Lower lobe of right lung (tissue), 2 donors: ENCODE results near the gene FASTKD2. TPM values are rescaled to one million over a fixed set of nuclear protein-coding genes. Genes with fewer than 3 reads are reported as not detected.

Source experiments
- ATAC-seq, 2 donors: fragments of 200-7000 bp; cut with Tn5 transposase; one replicate each; pipeline ENCODE4 v1.9.1; 2020 to 2022; ENCODE audit warnings: mild to moderate bottlenecking in 2 of 2, moderate library complexity in 2 of 2
- DNase-seq: peaks from one replicate; pipeline ENCODE4 v3.0.0-alpha.2; 2020
- H3K27ac ChIP-seq: fragments of 200-600 bp; one replicate; pipeline ENCODE4 v1.8.0; 2022
- H3K27me3 ChIP-seq: fragments of 200-600 bp; one replicate; pipeline ENCODE4 v1.8.0; 2022; ENCODE audit warnings: low read depth
- H3K36me3 ChIP-seq: fragments of 200-600 bp; one replicate; pipeline ENCODE4 v1.8.0; 2022; ENCODE audit warnings: mild to moderate bottlenecking
- H3K4me1 ChIP-seq: fragments of 200-600 bp; one replicate; pipeline ENCODE4 v1.8.0; 2022
- H3K4me3 ChIP-seq: fragments of 200-600 bp; one replicate; pipeline ENCODE4 v1.8.0; 2022; ENCODE audit warnings: mild to moderate bottlenecking
- H3K9me3 ChIP-seq: fragments of 200-600 bp; one replicate; pipeline ENCODE4 v1.8.0; 2022
- CTCF ChIP-seq: fragments of 200-600 bp; IDR thresholded peaks from one replicate; pipeline ENCODE4 v1.8.0; 2022; ENCODE audit warnings: antibody characterized with exemption, mild to moderate bottlenecking
- intact Hi-C: fragments of 100-400 bp; cut with DNase I; formaldehyde crosslinking; loops from one replicate; pipeline ENCODE4 v1.11.0; 2022
- total RNA-seq: library from RNA; stranded (reverse); fragmentation: NEBNext Ultra II Directional; extraction: Animal tissue kit (Norgen Biotek cat#: 25700); gene quantifications from one replicate; pipeline ENCODE4 v1.2.1, GENCODE V29; 2021
- donor health status: DM: no; HTN: yes; CAD: no; lungs with severe emphysema.

FASTKD2 gene
- total RNA-seq, 1 donor from 2014 or later = 18.2 TPM

- H3K36me3 ChIP-seq = peaks cover 82% of the 10 kb centered on the region
- H3K27ac ChIP-seq = no peak overlapping the region
- intact Hi-C loops = no loop called here
- no peak for ATAC-seq
- no peak for TF ChIP-seq CTCF
- peaks cover 8% of the 10 kb centered on the region for H3K9me3 ChIP-seq
- no peaks in the 10 kb centered on the region for H3K4me1 ChIP-seq
- DNase-seq = no peak
- H3K4me3 ChIP-seq = no peak overlapping the region
- no peaks in the 10 kb centered on the region for H3K27me3 ChIP-seq
Observed at GRCh38 chr2:206776432-206776831, 11.0 kb downstream of the FASTKD2 start.

GRCh38 chr2:206780671-206781070 is 15.3 kb downstream of the FASTKD2 start:
- peaks cover 8% of the 10 kb centered on the region for H3K9me3 ChIP-seq
- TF ChIP-seq CTCF = no peak
- no peak overlapping the region for H3K4me3 ChIP-seq
- DNase-seq (no peak), ATAC-seq (no peak)
- intact Hi-C loops = no loop called here
- no peaks in the 10 kb centered on the region for H3K4me1 ChIP-seq
- H3K27me3 ChIP-seq = no peaks in the 10 kb centered on the region
- H3K36me3 ChIP-seq = peaks cover 76% of the 10 kb centered on the region
- H3K27ac ChIP-seq = no peak overlapping the region

GRCh38 chr2:206783718-206784117 is 18.3 kb downstream of the FASTKD2 start:
- ATAC-seq = peak in 1 of 2 donors; percentile 32
- Histone ChIP-seq H3K27ac (no peak overlapping the region), H3K9me3 (no peaks in the 10 kb centered on the region), H3K4me1 (no peaks in the 10 kb centered on the region), H3K27me3 (no peaks in the 10 kb centered on the region), H3K4me3 (no peak overlapping the region), H3K36me3 (peaks cover 83% of the 10 kb centered on the region)
- intact Hi-C loops = no loop called here
- peak; percentile 23 for TF ChIP-seq CTCF
- DNase-seq = no peak

DNA sequence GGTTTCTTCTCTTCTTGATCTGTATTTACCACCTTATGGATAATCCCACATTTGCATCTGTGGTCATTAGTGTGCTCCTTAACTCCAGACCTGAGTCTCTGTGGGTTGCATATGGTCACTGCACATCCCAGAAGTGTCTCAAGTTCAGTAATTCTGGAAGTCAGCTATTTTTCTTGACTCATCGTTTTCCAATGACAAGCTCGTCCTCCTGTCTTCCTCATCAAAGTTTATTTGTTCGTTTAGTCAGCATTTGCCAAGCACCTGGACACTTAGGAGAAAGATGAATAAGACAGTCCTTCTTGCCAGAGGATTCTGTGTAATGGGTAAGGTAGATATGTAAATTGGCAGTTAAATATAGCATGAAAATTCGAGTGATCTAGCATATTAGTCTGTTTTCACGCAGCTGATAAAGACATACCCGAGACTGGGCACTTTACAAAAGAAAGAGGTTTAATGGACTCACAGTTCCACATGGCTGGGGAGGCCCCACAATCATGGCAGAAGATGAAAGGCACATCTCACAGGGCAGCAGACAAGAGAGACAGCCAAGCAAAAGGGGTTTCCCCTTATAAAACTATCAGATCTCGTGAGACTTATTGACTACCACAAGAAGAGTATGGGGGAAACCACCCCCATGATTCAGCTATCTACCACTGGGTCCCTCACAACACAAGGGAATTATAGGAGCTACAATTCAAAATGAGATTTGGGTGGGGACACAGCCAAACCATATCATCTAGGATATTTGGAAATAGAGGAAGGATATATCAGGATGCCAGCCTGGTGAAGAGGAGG is 19.4 kb downstream of the FASTKD2 start:
- no peak overlapping the region for H3K27ac ChIP-seq
- H3K4me3 ChIP-seq = no peak overlapping the region
- DNase-seq = no peak
- H3K9me3 ChIP-seq = no peaks in the 10 kb centered on the region
- H3K4me1 ChIP-seq = no peaks in the 10 kb centered on the region
- H3K36me3 ChIP-seq = peaks cover 83% of the 10 kb centered on the region
- intact Hi-C loops = no loop called here
- H3K27me3 ChIP-seq = no peaks in the 10 kb centered on the region
- ATAC-seq = no peak
- no peak for TF ChIP-seq CTCF

- Histone ChIP-seq H3K4me1 (no peaks in the 10 kb centered on the region), H3K4me3 (no peak overlapping the region), H3K36me3 (peaks cover 84% of the 10 kb centered on the region), H3K27me3 (no peaks in the 10 kb centered on the region), H3K27ac (no peak overlapping the region), H3K9me3 (no peaks in the 10 kb centered on the region)
- no peak for ATAC-seq
- intact Hi-C loops = no loop called here
- DNase-seq = no peak
- TF ChIP-seq CTCF = no peak
Observed at GRCh38 chr2:206790311-206790935, 25.0 kb downstream of the FASTKD2 start.
